ENCODE results near the gene GABRD.
A peak's percentile ranks its signal among the peaks of the same experiment; 100 is the strongest.

GABRD gene

GRCh38 chr1:2009101-2010053, 9.8 kb upstream of the GABRD start:
- H3K27me3 ChIP-seq (ENCODE audit: insufficient read depth, insufficient read length) = no peaks in the 10 kb centered on the region
- H3K36me3 ChIP-seq (ENCODE audit: insufficient read depth, insufficient read length, low read length) = no peaks in the 10 kb centered on the region
- H3K9me3 ChIP-seq (ENCODE audit: insufficient read depth, low read length) = no peaks in the 10 kb centered on the region
- no peaks in the 10 kb centered on the region for H3K4me1 ChIP-seq (ENCODE audit: insufficient read depth, insufficient read length)
- H3K9ac ChIP-seq (ENCODE audit: insufficient read length, low read depth) = no peak overlapping the region
- DNase-seq (ENCODE audit: low read depth, low spot score) = no peak
- no peak for TF ChIP-seq ZNF274 (IDR thresholded peaks at IDR 0.05; ENCODE audit: low read depth, low read length)
- no peak for TF ChIP-seq YY1 (IDR thresholded peaks at IDR 0.05; ENCODE audit: insufficient read depth, insufficient read length)
- no peak overlapping the region for H3K4me3 ChIP-seq (ENCODE audit: insufficient read length, low read depth)

DNA sequence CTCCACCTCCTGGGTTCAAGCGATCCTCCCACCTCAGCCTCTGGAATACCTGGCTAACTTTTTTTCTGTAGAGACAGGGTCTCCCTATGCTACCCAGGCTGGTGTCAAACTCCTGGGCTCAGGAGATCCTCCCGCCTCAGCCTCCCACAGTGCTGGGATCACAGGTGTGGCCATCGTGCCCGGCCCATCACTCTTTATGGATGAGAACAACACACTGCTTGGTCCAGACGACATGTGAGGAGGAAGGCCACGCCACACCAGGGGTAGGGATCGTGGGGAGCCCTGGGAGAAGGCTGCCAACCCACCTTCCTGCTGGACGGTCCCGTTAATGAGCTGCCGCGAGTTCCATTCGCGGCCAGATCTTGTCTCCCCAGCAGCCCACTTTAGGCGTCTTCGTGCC, 5.0 kb upstream of the GABRD start:
- no peaks in the 10 kb centered on the region for H3K36me3 ChIP-seq (ENCODE audit: insufficient read depth, insufficient read length, low read length)
- no peak overlapping the region for H3K9ac ChIP-seq (ENCODE audit: insufficient read length, low read depth)
- no peaks in the 10 kb centered on the region for H3K4me1 ChIP-seq (ENCODE audit: insufficient read depth, insufficient read length)
- no peak for DNase-seq (ENCODE audit: low read depth, low spot score)
- no peak overlapping the region for H3K4me3 ChIP-seq (ENCODE audit: insufficient read length, low read depth)
- TF ChIP-seq YY1 (IDR thresholded peaks at IDR 0.05; ENCODE audit: insufficient read depth, insufficient read length) (no peak), ZNF274 (IDR thresholded peaks at IDR 0.05; ENCODE audit: low read depth, low read length) (no peak), SUZ12 (IDR thresholded peaks at IDR 0.05; ENCODE audit: extremely low read depth, insufficient read depth, insufficient read length) (no peak)
- no peaks in the 10 kb centered on the region for H3K9me3 ChIP-seq (ENCODE audit: insufficient read depth, low read length)
- no peaks in the 10 kb centered on the region for H3K27me3 ChIP-seq (ENCODE audit: insufficient read depth, insufficient read length)

DNA sequence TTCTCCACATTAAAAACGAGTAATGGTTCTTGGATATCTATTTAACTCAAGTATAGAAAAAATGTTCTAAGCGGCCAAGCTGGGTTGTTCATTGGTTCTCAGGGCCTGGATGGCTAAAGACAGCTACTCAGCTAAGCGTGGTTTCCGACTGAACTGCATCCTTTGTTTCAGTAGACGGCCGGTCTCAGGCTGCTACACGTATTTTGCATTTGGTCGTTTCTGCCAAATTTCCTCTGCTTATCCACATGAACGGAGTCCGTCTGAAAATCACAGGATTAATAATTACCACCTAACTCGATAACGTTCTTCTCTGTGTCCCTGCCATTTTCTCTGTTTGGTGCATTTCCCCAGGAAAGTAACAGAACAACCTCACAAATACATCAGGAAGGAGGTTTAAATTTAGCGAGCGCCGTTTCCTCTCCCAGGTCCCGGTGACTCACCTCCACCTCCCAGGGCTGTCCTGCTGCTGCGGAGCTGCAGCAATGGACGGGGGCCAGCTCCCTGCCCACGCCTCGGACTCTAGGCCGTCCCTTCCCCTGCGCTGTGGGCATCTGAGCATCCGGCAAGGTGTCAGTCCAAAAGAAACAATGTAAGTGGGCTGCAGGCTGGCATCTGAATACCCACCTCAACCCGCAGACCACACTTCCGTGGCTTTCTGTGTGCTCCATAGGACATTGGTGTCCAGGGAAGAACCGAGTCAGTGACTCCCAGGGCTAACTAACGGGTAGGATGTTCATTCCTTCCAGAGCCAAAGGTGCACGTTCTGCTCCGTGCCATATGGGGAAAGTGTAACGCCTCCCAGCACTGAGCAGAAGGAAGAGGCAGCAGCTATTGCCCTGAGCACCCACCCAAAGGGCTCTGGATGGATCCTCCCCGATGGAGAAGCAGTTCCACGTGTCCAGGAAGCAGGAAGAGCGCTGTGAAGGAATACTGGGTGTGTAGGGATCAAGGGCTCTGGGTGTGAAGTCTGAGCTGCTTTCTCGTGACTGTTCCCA, 4.1 kb upstream of the GABRD start:
- peaks cover 5% of the 10 kb centered on the region for H3K27me3 ChIP-seq (ENCODE audit: insufficient read depth, insufficient read length)
- no peak for DNase-seq (ENCODE audit: low read depth, low spot score)

GRCh38 chr1:2016123-2016522, 3.0 kb upstream of the GABRD start:
- no peaks in the 10 kb centered on the region for H3K36me3 ChIP-seq (ENCODE audit: insufficient read depth, insufficient read length, low read length)
- no peaks in the 10 kb centered on the region for H3K4me1 ChIP-seq (ENCODE audit: insufficient read depth, insufficient read length)
- no peak for DNase-seq (ENCODE audit: low read depth, low spot score)
- H3K27me3 ChIP-seq (ENCODE audit: insufficient read depth, insufficient read length) = peaks cover 16% of the 10 kb centered on the region
- no peak overlapping the region for H3K4me3 ChIP-seq (ENCODE audit: insufficient read length, low read depth)
- TF ChIP-seq ZNF274 (IDR thresholded peaks at IDR 0.05; ENCODE audit: low read depth, low read length) (no peak), SUZ12 (IDR thresholded peaks at IDR 0.05; ENCODE audit: extremely low read depth, insufficient read depth, insufficient read length) (no peak), YY1 (IDR thresholded peaks at IDR 0.05; ENCODE audit: insufficient read depth, insufficient read length) (no peak)
- no peaks in the 10 kb centered on the region for H3K9me3 ChIP-seq (ENCODE audit: insufficient read depth, low read length)
- no peak overlapping the region for H3K9ac ChIP-seq (ENCODE audit: insufficient read length, low read depth)

More for the DNA sequence above, 4.1 kb upstream of the GABRD start:
- Histone ChIP-seq H3K9ac (ENCODE audit: insufficient read length, low read depth) (no peak overlapping the region), H3K4me3 (ENCODE audit: insufficient read length, low read depth) (no peak overlapping the region), H3K36me3 (ENCODE audit: insufficient read depth, insufficient read length, low read length) (no peaks in the 10 kb centered on the region), H3K4me1 (ENCODE audit: insufficient read depth, insufficient read length) (no peaks in the 10 kb centered on the region), H3K9me3 (ENCODE audit: insufficient read depth, low read length) (no peaks in the 10 kb centered on the region)
- no peak for TF ChIP-seq SUZ12 (IDR thresholded peaks at IDR 0.05; ENCODE audit: extremely low read depth, insufficient read depth, insufficient read length)
- no peak for TF ChIP-seq ZNF274 (IDR thresholded peaks at IDR 0.05; ENCODE audit: low read depth, low read length)
- TF ChIP-seq YY1 (IDR thresholded peaks at IDR 0.05; ENCODE audit: insufficient read depth, insufficient read length) = no peak

DNA sequence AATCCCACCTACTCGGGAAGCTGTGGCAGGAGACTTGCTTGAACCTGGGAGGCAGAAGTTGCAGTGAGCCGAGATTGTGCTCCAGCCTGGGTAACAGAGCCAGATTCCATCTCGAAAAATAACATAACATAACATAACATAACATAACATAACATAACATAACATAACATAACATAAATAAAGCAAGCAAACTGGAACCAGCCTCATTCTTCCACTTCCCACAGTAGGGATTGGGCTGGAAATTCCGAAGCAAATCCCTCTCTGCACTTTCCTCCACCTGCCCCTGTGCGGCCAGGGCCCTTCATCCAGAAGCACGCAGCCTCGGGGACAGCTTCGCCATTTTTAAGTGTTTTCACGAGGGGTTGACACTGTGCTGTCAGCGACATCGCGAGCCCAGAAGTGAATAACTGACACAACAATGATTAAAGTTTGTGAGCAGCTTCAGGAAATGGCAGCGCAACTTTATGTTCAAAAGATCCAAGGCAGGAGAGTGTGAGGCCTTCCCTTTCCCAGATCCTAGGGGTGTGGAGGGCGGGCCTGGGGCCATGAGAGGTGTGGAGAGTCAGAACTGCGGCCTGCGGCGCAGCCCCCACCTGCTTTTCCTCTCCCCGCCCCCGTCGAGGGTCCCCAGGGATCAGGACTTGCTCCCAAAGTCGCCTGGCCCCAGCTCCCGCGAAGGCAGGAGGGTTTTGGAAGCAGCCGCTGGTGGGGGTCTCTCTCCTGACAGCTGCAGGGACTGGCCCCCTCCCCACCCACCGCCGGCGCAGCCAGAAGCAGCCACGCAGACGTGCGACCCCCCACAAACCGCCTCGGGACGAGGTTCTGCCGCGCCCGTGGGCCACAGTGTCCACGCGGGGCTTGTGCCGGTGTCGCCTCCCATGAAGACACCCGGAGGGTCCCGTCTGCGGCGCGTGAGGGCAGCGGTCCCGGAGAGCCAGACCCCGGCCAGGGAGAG, 651 bp upstream of the GABRD start:
- H3K4me1 ChIP-seq (ENCODE audit: insufficient read depth, insufficient read length) = peaks cover 2% of the 10 kb centered on the region
- TF ChIP-seq YY1 (IDR thresholded peaks at IDR 0.05; ENCODE audit: insufficient read depth, insufficient read length) (no peak), SUZ12 (IDR thresholded peaks at IDR 0.05; ENCODE audit: extremely low read depth, insufficient read depth, insufficient read length) (no peak), ZNF274 (IDR thresholded peaks at IDR 0.05; ENCODE audit: low read depth, low read length) (no peak)
- peaks cover 25% of the 10 kb centered on the region for H3K27me3 ChIP-seq (ENCODE audit: insufficient read depth, insufficient read length)
- H3K36me3 ChIP-seq (ENCODE audit: insufficient read depth, insufficient read length, low read length) = no peaks in the 10 kb centered on the region
- DNase-seq (ENCODE audit: low read depth, low spot score) = no peak
- H3K9ac ChIP-seq (ENCODE audit: insufficient read length, low read depth) = peak overlapping the region; percentile 21
- H3K9me3 ChIP-seq (ENCODE audit: insufficient read depth, low read length) = no peaks in the 10 kb centered on the region
- H3K4me3 ChIP-seq (ENCODE audit: insufficient read length, low read depth) = no peak overlapping the region

- Histone ChIP-seq H3K36me3 (ENCODE audit: insufficient read depth, insufficient read length, low read length) (no peaks in the 10 kb centered on the region), H3K9me3 (ENCODE audit: insufficient read depth, low read length) (no peaks in the 10 kb centered on the region), H3K4me1 (ENCODE audit: insufficient read depth, insufficient read length) (peaks cover 2% of the 10 kb centered on the region), H3K9ac (ENCODE audit: insufficient read length, low read depth) (peak overlapping the region; percentile 42), H3K27me3 (ENCODE audit: insufficient read depth, insufficient read length) (peaks cover 25% of the 10 kb centered on the region), H3K4me3 (ENCODE audit: insufficient read length, low read depth) (peak overlapping the region; percentile 19)
- DNase-seq (ENCODE audit: low read depth, low spot score) = no peak
- TF ChIP-seq YY1 (IDR thresholded peaks at IDR 0.05; ENCODE audit: insufficient read depth, insufficient read length) = no peak
- TF ChIP-seq ZNF274 (IDR thresholded peaks at IDR 0.05; ENCODE audit: low read depth, low read length) = no peak
- no peak for TF ChIP-seq SUZ12 (IDR thresholded peaks at IDR 0.05; ENCODE audit: extremely low read depth, insufficient read depth, insufficient read length)
Observed at GRCh38 chr1:2019571-2020309, 595 bp downstream of the GABRD start.

All from NT2/D1 (cell line).